Hepatocyte (in vitro differentiated cells): ENCODE data around the gene MED1. TPM values are rescaled to one million over a fixed set of nuclear protein-coding genes. Genes with fewer than 3 reads are reported as not detected.
A peak's percentile ranks its signal among the peaks of the same experiment; 100 is the strongest.
"Not testable (repeated sequence)": the region's sequence is repeated elsewhere in the genome, so short reads cannot be mapped to it uniquely, and the experiment has no call there.

Experiments
- DNase-seq: peaks from one replicate; pipeline ENCODE4 v3.0.0-alpha.2; 2016; ENCODE audit warnings: low spot score
- H2AFZ ChIP-seq: fragments of 200-600 bp; sonication (generic); 2 replicates; pipeline ENCODE4 v1.6.0; 2016; ENCODE audit warnings: antibody characterized with exemption, mild to moderate bottlenecking
- H3K27ac ChIP-seq: fragments of 200-600 bp; sonication (generic); 2 replicates; pipeline ENCODE4 v1.5.1; 2016; ENCODE audit warnings: mild to moderate bottlenecking
- H3K27me3 ChIP-seq: fragments of 200-600 bp; sonication (generic); 2 replicates; pipeline ENCODE4 v1.6.1; 2016
- H3K36me3 ChIP-seq: fragments of 200-600 bp; sonication (generic); replicated peaks from 2 replicates; pipeline ENCODE4 v1.5.1; 2016; ENCODE audit warnings: low read depth; ENCODE audit not compliant: insufficient read depth
- H3K4me1 ChIP-seq: fragments of 200-600 bp; sonication (generic); 2 replicates; pipeline ENCODE4 v1.5.1; 2016; ENCODE audit warnings: mild to moderate bottlenecking, moderate library complexity; ENCODE audit not compliant: insufficient read depth
- H3K4me2 ChIP-seq: fragments of 200-600 bp; sonication (generic); 2 replicates; pipeline ENCODE4 v1.6.0; 2016
- H3K4me3 ChIP-seq: fragments of 200-600 bp; sonication (generic); 2 replicates; pipeline ENCODE4 v1.5.1; 2016; ENCODE audit warnings: mild to moderate bottlenecking
- H3K79me2 ChIP-seq: fragments of 200-600 bp; sonication (generic); 2 replicates; pipeline ENCODE4 v1.6.0; 2017; ENCODE audit warnings: mild to moderate bottlenecking
- H3K9me2 ChIP-seq: fragments of 200-600 bp; sonication (generic); replicated peaks from 2 replicates; pipeline ENCODE4 v1.6.0; 2017; ENCODE audit warnings: mild to moderate bottlenecking; ENCODE audit not compliant: insufficient read depth
- H3K9me3 ChIP-seq: fragments of 200-600 bp; sonication (generic); 2 replicates; pipeline ENCODE4 v1.5.1; 2016; ENCODE audit warnings: low read depth, mild to moderate bottlenecking
- H4K20me1 ChIP-seq: fragments of 200-600 bp; sonication (generic); 2 replicates; pipeline ENCODE4 v1.6.0; 2016; ENCODE audit warnings: mild to moderate bottlenecking; ENCODE audit not compliant: insufficient read depth, poor library complexity, severe bottlenecking
- EZH2 ChIP-seq: fragments of 200-600 bp; sonication (generic); IDR thresholded peaks from 2 replicates; pipeline ENCODE4 v1.6.1; 2016; ENCODE audit warnings: antibody characterized with exemption, mild to moderate bottlenecking, borderline replicate concordance
- EZH2phosphoT487 ChIP-seq: fragments of 200-600 bp; sonication (generic); IDR thresholded peaks from one replicate; pipeline ENCODE4 v1.6.1; 2018; ENCODE audit warnings: antibody characterized with exemption, mild to moderate bottlenecking, low read depth, moderate library complexity; ENCODE audit not compliant: unreplicated experiment, severe bottlenecking
- WGBS: methylation state at CpG from one replicate; pipeline ENCODE4 v1.1.6; 2016; ENCODE audit warnings: low lambda C conversion rate; ENCODE audit errors: missing lambda C conversion rate; 5-methylcytosine and 5-hydroxymethylcytosine counted together
- polyA plus RNA-seq: library from polyadenylated mRNA; unstranded; fragments of >200 nt; fragmentation: Nextera tagmentation; extraction: Ambion mirVana; gene quantifications from 2 replicates; pipeline ENCODE4 v1.2.1, GENCODE V29; 2016
- total RNA-seq: library from RNA; depleted of rRNA; stranded (reverse); fragments of >200 nt; gene quantifications from 2 replicates; pipeline ENCODE4 v1.2.3, GENCODE V29; 2014
- TF ChIP-seq, protein P1 (sequence below): fragments of 200-600 bp; sonication (generic); IDR thresholded peaks from 2 replicates; pipeline ENCODE4 v1.5.1; 2016; ENCODE audit warnings: antibody characterized with exemption, mild to moderate bottlenecking; ENCODE audit not compliant: poor library complexity

The MED1 gene
- total and polyA plus RNA-seq, 2 experiments from 2014 or later, result 8.7 to 22.8 TPM

DNA sequence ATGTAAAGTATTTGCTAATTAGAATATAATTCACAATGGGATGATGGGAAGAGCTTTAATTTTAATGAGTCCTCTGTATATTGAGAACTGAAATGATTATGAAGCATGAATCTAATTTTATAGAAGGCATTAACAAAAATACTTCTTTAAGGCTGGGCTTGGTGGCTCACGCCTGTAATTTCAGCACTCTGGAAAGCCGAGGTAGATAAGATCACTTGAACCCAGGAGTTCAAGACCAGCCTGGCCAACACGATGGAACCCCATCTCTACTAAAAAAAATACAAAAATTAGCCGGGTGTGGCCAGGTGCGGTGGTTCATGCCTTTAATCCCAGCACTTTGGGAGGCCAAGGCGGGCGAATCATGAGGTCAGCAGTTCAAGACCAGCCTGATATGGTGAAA is 22.2 kb upstream of the MED1 start:
- no peaks in the 10 kb centered on the region for H3K9me2 ChIP-seq
- no peaks in the 10 kb centered on the region for H3K4me1 ChIP-seq
- H3K27ac ChIP-seq, result no peak overlapping the region
- H4K20me1 ChIP-seq, result peaks cover 25% of the 10 kb centered on the region
- WGBS, result 91% methylated on average over 7 of the region's 7 CpGs
- no peaks in the 10 kb centered on the region for H3K27me3 ChIP-seq
- TF ChIP-seq, protein P1, sequence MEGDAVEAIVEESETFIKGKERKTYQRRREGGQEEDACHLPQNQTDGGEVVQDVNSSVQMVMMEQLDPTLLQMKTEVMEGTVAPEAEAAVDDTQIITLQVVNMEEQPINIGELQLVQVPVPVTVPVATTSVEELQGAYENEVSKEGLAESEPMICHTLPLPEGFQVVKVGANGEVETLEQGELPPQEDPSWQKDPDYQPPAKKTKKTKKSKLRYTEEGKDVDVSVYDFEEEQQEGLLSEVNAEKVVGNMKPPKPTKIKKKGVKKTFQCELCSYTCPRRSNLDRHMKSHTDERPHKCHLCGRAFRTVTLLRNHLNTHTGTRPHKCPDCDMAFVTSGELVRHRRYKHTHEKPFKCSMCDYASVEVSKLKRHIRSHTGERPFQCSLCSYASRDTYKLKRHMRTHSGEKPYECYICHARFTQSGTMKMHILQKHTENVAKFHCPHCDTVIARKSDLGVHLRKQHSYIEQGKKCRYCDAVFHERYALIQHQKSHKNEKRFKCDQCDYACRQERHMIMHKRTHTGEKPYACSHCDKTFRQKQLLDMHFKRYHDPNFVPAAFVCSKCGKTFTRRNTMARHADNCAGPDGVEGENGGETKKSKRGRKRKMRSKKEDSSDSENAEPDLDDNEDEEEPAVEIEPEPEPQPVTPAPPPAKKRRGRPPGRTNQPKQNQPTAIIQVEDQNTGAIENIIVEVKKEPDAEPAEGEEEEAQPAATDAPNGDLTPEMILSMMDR, result no peak
- TF ChIP-seq EZH2 (no peak), EZH2phosphoT487 (no peak)
- no peak for DNase-seq
- no peak overlapping the region for H3K4me3 ChIP-seq
- no peak overlapping the region for H3K4me2 ChIP-seq
- no peak overlapping the region for H2AFZ ChIP-seq
- H3K9me3 ChIP-seq, result no peaks in the 10 kb centered on the region
- H3K79me2 ChIP-seq, result peaks cover 63% of the 10 kb centered on the region
- H3K36me3 ChIP-seq, result no peaks in the 10 kb centered on the region

DNA sequence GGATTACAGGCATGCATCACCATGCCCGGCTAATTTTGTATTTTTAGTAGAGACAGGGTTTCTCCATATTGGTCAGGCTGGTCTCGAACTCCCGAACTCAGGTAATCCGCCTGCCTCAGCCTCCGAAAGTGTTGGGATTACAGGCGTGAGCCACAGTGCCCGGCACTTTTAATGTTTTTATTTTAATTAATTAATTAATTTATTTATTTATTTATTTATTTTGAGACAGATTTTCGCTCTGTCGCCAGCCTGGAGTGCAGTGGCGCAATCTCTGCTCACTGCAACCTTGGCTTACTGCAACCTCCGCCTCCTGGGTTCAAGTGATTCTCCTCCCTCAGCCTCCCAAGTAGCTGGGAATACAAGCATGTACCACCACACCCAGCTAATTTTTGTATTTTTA is 17.5 kb upstream of the MED1 start:
- H3K9me2 ChIP-seq, result not testable (repeated sequence)

DNA sequence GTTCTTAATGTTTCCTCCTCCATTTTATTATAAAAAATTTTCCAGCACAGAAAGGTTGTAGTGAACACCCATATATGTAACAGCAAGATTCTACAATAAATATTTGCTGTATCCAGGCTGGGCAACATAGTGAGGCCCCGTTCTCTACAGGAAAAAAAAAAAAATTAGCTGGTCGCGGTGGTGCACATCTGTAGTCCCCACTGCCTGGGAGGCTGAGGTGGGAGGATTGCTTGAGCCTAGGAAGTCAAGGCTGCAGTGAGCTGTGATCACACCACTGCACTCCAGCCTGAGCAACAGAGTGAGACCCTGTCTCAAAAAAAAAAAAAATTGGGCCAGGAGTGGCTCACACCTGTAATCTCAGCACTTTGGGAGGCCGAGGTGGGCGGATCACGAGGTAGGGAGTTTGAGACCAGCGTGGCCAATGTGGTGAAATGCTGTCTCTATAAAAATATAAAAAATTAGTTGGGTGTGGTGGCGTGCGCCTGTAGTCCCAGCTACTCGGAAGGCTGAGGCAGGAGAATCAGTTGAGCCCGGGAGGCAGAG is 13.6 kb upstream of the MED1 start:
- not testable (repeated sequence) for H2AFZ ChIP-seq, DNase-seq, H3K9me2 ChIP-seq, H3K9me3 ChIP-seq, H3K27me3 ChIP-seq, H3K36me3 ChIP-seq, H3K27ac ChIP-seq
- 95% methylated on average over 11 of the region's 11 CpGs for WGBS
- peaks cover 79% of the 10 kb centered on the region for H3K79me2 ChIP-seq
- peaks cover 19% of the 10 kb centered on the region for H3K4me1 ChIP-seq
- H3K4me2 ChIP-seq, result peak overlapping the region; percentile 89
- H4K20me1 ChIP-seq, result peaks cover 79% of the 10 kb centered on the region
- H3K4me3 ChIP-seq, result peak overlapping the region; percentile 10

More for the DNA sequence above, 17.5 kb upstream of the MED1 start:
- Histone ChIP-seq H4K20me1 (peaks cover 72% of the 10 kb centered on the region), H3K4me1 (peaks cover 19% of the 10 kb centered on the region), H3K79me2 (peaks cover 97% of the 10 kb centered on the region)
- 97% methylated on average over 11 of the region's 11 CpGs for WGBS
- not testable (repeated sequence) for H3K4me2 ChIP-seq, H3K4me3 ChIP-seq, H3K27ac ChIP-seq, H3K27me3 ChIP-seq, H2AFZ ChIP-seq, DNase-seq, H3K36me3 ChIP-seq, H3K9me3 ChIP-seq

DNA sequence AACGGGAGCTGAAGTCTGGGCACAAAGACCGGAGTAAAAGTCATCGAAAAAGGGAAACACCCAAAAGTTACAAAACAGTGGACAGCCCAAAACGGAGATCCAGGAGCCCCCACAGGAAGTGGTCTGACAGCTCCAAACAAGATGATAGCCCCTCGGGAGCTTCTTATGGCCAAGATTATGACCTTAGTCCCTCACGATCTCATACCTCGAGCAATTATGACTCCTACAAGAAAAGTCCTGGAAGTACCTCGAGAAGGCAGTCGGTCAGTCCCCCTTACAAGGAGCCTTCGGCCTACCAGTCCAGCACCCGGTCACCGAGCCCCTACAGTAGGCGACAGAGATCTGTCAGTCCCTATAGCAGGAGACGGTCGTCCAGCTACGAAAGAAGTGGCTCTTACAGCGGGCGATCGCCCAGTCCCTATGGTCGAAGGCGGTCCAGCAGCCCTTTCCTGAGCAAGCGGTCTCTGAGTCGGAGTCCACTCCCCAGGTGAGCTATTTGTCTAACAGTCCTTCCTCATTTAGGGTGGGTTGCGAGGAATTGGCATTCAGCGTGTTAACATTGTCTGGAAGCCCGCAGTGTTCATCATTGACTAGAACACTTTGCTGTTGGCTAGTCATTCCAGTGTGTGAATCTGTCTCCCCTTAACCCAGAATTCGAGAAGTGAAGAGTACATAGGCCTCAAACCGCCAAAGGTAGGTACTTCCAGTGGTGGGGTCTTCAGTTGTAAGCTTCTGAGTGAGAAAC is 11.7 kb upstream of the MED1 start:
- Histone ChIP-seq H3K9me2 (no peaks in the 10 kb centered on the region), H3K4me3 (peak overlapping the region; percentile 51), H3K27ac (peak overlapping the region; percentile 96), H3K36me3 (no peaks in the 10 kb centered on the region), H2AFZ (no peak overlapping the region), H3K4me2 (peak overlapping the region; percentile 89), H3K9me3 (no peaks in the 10 kb centered on the region), H3K4me1 (peaks cover 19% of the 10 kb centered on the region), H3K27me3 (no peaks in the 10 kb centered on the region), H4K20me1 (peaks cover 59% of the 10 kb centered on the region), H3K79me2 (peaks cover 60% of the 10 kb centered on the region)
- DNase-seq, result peak; percentile 9
- TF ChIP-seq, protein P1, result no peak
- TF ChIP-seq EZH2phosphoT487 (no peak), EZH2 (no peak)
- WGBS, result 3% methylated on average over 28 of the region's 28 CpGs
